ENCODE measurements around the gene MIF. TPM values are rescaled to one million over a fixed set of nuclear protein-coding genes. Genes with fewer than 3 reads are reported as not detected.

MIF gene
- total RNA-seq, 1 experiment from 2014 or later, result 957 TPM

- ATAC-seq (no peak), DNase-seq (no peak)
- no peaks in the 10 kb centered on the region for H3F3A ChIP-seq (ENCODE audit: low read length, unreplicated experiment)
- no peak overlapping the region for H3K4me2 ChIP-seq (ENCODE audit: low read length)
- peaks cover 17% of the 10 kb centered on the region for H3K36me3 ChIP-seq (ENCODE audit: low read depth, low read length)
- no peaks in the 10 kb centered on the region for H3K27me3 ChIP-seq (ENCODE audit: low read length)
- H2AFZ ChIP-seq (ENCODE audit: low read length), result no peak overlapping the region
- H4K20me1 ChIP-seq (ENCODE audit: low read length), result peaks cover 15% of the 10 kb centered on the region; the same call in 1 of the 2 replicates
- no peak overlapping the region for H3K9ac ChIP-seq (ENCODE audit: low read length)
- no peaks in the 10 kb centered on the region for H3K9me2 ChIP-seq (replicated peaks; ENCODE audit: low read length)
- ChIA-PET CTCF (no interaction called here), POLR2A (ENCODE audit: unreplicated experiment) (no interaction called here)
- H3K4me1 ChIP-seq (ENCODE audit: insufficient read depth, low read length), result peaks cover 26% of the 10 kb centered on the region
- intact Hi-C loops (cut with micrococcal nuclease), result no loop called here
- no peak overlapping the region for H3K27ac ChIP-seq (ENCODE audit: low read length)
- H3K4me3 ChIP-seq (ENCODE audit: low read length), result no peak overlapping the region
- no peaks in the 10 kb centered on the region for H3K9me3 ChIP-seq (ENCODE audit: low read length)
- no TSS peak for BruUV-seq (replicated peaks)
- H3K79me2 ChIP-seq (ENCODE audit: low read length), result peaks cover 30% of the 10 kb centered on the region
- TF ChIP-seq EZH2phosphoT487 (IDR thresholded peaks at IDR 0.05; ENCODE audit: borderline replicate concordance, low read length), result no peak
- no peak for TF ChIP-seq EZH2 (IDR thresholded peaks at IDR 0.05; ENCODE audit: low read length, unreplicated experiment)
- TF ChIP-seq CTCF (conservative IDR thresholded peaks at IDR 0.05; ENCODE audit: low read depth, low read length), result no peak
These were observed 2.1 kb upstream of the MIF start for GRCh38 chr22:23892130-23892529.

GRCh38 chr22:23892706-23893105 is 1.5 kb upstream of the MIF start:
- Histone ChIP-seq H3K9ac (ENCODE audit: low read length) (no peak overlapping the region), H3K4me3 (ENCODE audit: low read length) (no peak overlapping the region), H3K9me3 (ENCODE audit: low read length) (no peaks in the 10 kb centered on the region), H2AFZ (ENCODE audit: low read length) (no peak overlapping the region), H3K36me3 (ENCODE audit: low read depth, low read length) (peaks cover 20% of the 10 kb centered on the region), H3F3A (ENCODE audit: low read length, unreplicated experiment) (no peaks in the 10 kb centered on the region), H3K9me2 (replicated peaks; ENCODE audit: low read length) (no peaks in the 10 kb centered on the region), H3K4me1 (ENCODE audit: insufficient read depth, low read length) (peaks cover 26% of the 10 kb centered on the region), H3K27me3 (ENCODE audit: low read length) (no peaks in the 10 kb centered on the region), H4K20me1 (ENCODE audit: low read length) (peaks cover 18% of the 10 kb centered on the region; the same call in 1 of the 2 replicates), H3K79me2 (ENCODE audit: low read length) (peaks cover 31% of the 10 kb centered on the region), H3K27ac (ENCODE audit: low read length) (no peak overlapping the region), H3K4me2 (ENCODE audit: low read length) (no peak overlapping the region)
- ATAC-seq (no peak), DNase-seq (no peak)
- ChIA-PET POLR2A (ENCODE audit: unreplicated experiment) (no interaction called here), CTCF (no interaction called here)
- intact Hi-C loops (cut with micrococcal nuclease), result no loop called here
- BruUV-seq (replicated peaks), result no TSS peak
- no peak for TF ChIP-seq CTCF (conservative IDR thresholded peaks at IDR 0.05; ENCODE audit: low read depth, low read length)
- no peak for TF ChIP-seq EZH2 (IDR thresholded peaks at IDR 0.05; ENCODE audit: low read length, unreplicated experiment)
- TF ChIP-seq EZH2phosphoT487 (IDR thresholded peaks at IDR 0.05; ENCODE audit: borderline replicate concordance, low read length), result no peak

- no peak for TF ChIP-seq EZH2phosphoT487 (IDR thresholded peaks at IDR 0.05; ENCODE audit: borderline replicate concordance, low read length)
- no peak for TF ChIP-seq EZH2 (IDR thresholded peaks at IDR 0.05; ENCODE audit: low read length, unreplicated experiment)
- no peak for TF ChIP-seq CTCF (conservative IDR thresholded peaks at IDR 0.05; ENCODE audit: low read depth, low read length)
- intact Hi-C loops (cut with micrococcal nuclease), result no loop called here
- H2AFZ ChIP-seq (ENCODE audit: low read length), result peak overlapping the region; percentile 81
- no peaks in the 10 kb centered on the region for H3F3A ChIP-seq (ENCODE audit: low read length, unreplicated experiment)
- H3K9ac ChIP-seq (ENCODE audit: low read length), result peak overlapping the region; percentile 96
- DNase-seq (no peak), ATAC-seq (no peak)
- ChIA-PET POLR2A (ENCODE audit: unreplicated experiment) (no interaction called here), CTCF (interaction anchor here (0.6 to 1.7 kb wide), 2 partner anchors 36 to 162 kb away, joined by 6 to 9 read pairs; partner anchors contain the start of gene SLC2A11)
- peak overlapping the region; percentile 90 for H3K4me3 ChIP-seq (ENCODE audit: low read length)
- no peaks in the 10 kb centered on the region for H3K9me2 ChIP-seq (replicated peaks; ENCODE audit: low read length)
- peak overlapping the region; percentile 80 for H3K27ac ChIP-seq (ENCODE audit: low read length)
- peaks cover 18% of the 10 kb centered on the region; the same call in 1 of the 2 replicates for H4K20me1 ChIP-seq (ENCODE audit: low read length)
- peak overlapping the region; percentile 95 for H3K4me2 ChIP-seq (ENCODE audit: low read length)
- H3K79me2 ChIP-seq (ENCODE audit: low read length), result peaks cover 31% of the 10 kb centered on the region
- H3K27me3 ChIP-seq (ENCODE audit: low read length), result no peaks in the 10 kb centered on the region
- H3K4me1 ChIP-seq (ENCODE audit: insufficient read depth, low read length), result peaks cover 21% of the 10 kb centered on the region
- peaks cover 20% of the 10 kb centered on the region for H3K36me3 ChIP-seq (ENCODE audit: low read depth, low read length)
- H3K9me3 ChIP-seq (ENCODE audit: low read length), result no peaks in the 10 kb centered on the region
- TSS peak; percentile 50 for BruUV-seq (replicated peaks)
These were observed 850 bp upstream of the MIF start for GRCh38 chr22:23893121-23893944.

Measured in PC-3 (cell line).